HepG2 (cell line): ENCODE measurements around the gene VPS11. TPM values are rescaled to one million over a fixed set of nuclear protein-coding genes. Genes with fewer than 3 reads are reported as not detected.

Experiments used
- BHLHE40 ChIP-seq: IDR thresholded peaks from 2 replicates; pipeline ENCODE4 v1.6.1; 2011; ENCODE audit warnings: low read length, improper control_type of control experiment
- FOXJ3 ChIP-seq: sonication (generic); formaldehyde crosslinking; IDR thresholded peaks from 2 replicates; pipeline ENCODE4 v1.4.0; 2020; ENCODE audit warnings: missing genetic modification reagents, mild to moderate bottlenecking, borderline replicate concordance
- KLF6 ChIP-seq: IDR thresholded peaks from 2 replicates; pipeline ENCODE4 v1.8.0; 2016; ENCODE audit warnings: missing biosample characterization, missing genetic modification reagents
- MIXL1 ChIP-seq: IDR thresholded peaks from 2 replicates; pipeline ENCODE4 v1.6.1; 2016
- NCOA2 ChIP-seq: sonication (generic); formaldehyde crosslinking; IDR thresholded peaks from 2 replicates; pipeline ENCODE4 v1.8.0; 2022; ENCODE audit warnings: inconsistent platforms
- NFE2 ChIP-seq: sonication (generic); formaldehyde crosslinking; IDR thresholded peaks from 2 replicates; pipeline ENCODE4 v1.4.0; 2020; ENCODE audit warnings: missing genetic modification reagents
- ZBTB3 ChIP-seq: sonication (generic); formaldehyde crosslinking; IDR thresholded peaks from 2 replicates; pipeline ENCODE4 v1.4.0; 2020; ENCODE audit warnings: low read depth, mild to moderate bottlenecking, moderate library complexity, missing genetic modification reagents, borderline replicate concordance
- ZNF224 ChIP-seq: sonication (generic); formaldehyde crosslinking; IDR thresholded peaks from 2 replicates; pipeline ENCODE4 v1.5.0; 2020; ENCODE audit warnings: mild to moderate bottlenecking, missing genetic modification reagents
- ZNF235 ChIP-seq: sonication (generic); formaldehyde crosslinking; IDR thresholded peaks from 2 replicates; pipeline ENCODE4 v1.8.1; 2023; ENCODE audit warnings: mild to moderate bottlenecking, missing genetic modification reagents, borderline replicate concordance
- ZNF543 ChIP-seq: sonication (generic); formaldehyde crosslinking; IDR thresholded peaks from 2 replicates; pipeline ENCODE4 v1.4.0; 2020; ENCODE audit warnings: mild to moderate bottlenecking, missing genetic modification reagents
- ZNF547 ChIP-seq: sonication (generic); formaldehyde crosslinking; IDR thresholded peaks from 2 replicates; pipeline ENCODE4 v1.5.1; 2020; ENCODE audit warnings: mild to moderate bottlenecking, missing genetic modification reagents
- ZNF552 ChIP-seq: sonication (generic); formaldehyde crosslinking; IDR thresholded peaks from 2 replicates; pipeline ENCODE4 v1.9.0; 2022; ENCODE audit warnings: missing genetic modification reagents, mild to moderate bottlenecking, borderline replicate concordance
- ZNF567 ChIP-seq: sonication (generic); formaldehyde crosslinking; IDR thresholded peaks from 2 replicates; pipeline ENCODE4 v1.8.1; 2023; ENCODE audit warnings: mild to moderate bottlenecking, missing genetic modification reagents, borderline replicate concordance
- ZNF891 ChIP-seq: sonication (generic); formaldehyde crosslinking; IDR thresholded peaks from 2 replicates; pipeline ENCODE4 v1.5.0; 2020; ENCODE audit warnings: mild to moderate bottlenecking, missing genetic modification reagents
- polyA plus RNA-seq, 8 experiments: library from polyadenylated mRNA; depleted of rRNA in 3 of 8; stranded (reverse) in 7 of 8; unstranded in 1 of 8; fragments of >200 nt; fragmentation: Illumina TruSeq in 4 of 8; extraction: Trizol in 4 of 8; gene quantifications; 2 replicates each; pipeline versions ENCODE4 v1.2.1 to v1.2.3, GENCODE V29; 2011 to 2016; ENCODE audit warnings: low read depth in 4 of 8, missing spikeins in 1 of 8, mixed read lengths in 1 of 8; ENCODE audit not compliant: insufficient read depth in 1 of 8
- total RNA-seq, 5 experiments: library from RNA; depleted of rRNA; stranded (reverse); fragments of >200 nt; fragmentation: Illumina TruSeq; extraction: Trizol; gene quantifications; 2 replicates each; pipeline ENCODE4 v1.2.3, GENCODE V29; 2016; ENCODE audit warnings: low read depth in 1 of 5
- TF ChIP-seq, protein P1 (sequence below): IDR thresholded peaks from 2 replicates; pipeline ENCODE4 v1.6.1; 2012; ENCODE audit warnings: low read length, improper control_type of control experiment
- TF ChIP-seq, protein P2 (sequence below): sonication (generic); formaldehyde crosslinking; IDR thresholded peaks from 2 replicates; pipeline ENCODE4 v1.5.1; 2020; ENCODE audit warnings: missing genetic modification reagents, mild to moderate bottlenecking, borderline replicate concordance
- TF ChIP-seq, protein P3 (sequence below): sonication (generic); formaldehyde crosslinking; IDR thresholded peaks from 2 replicates; pipeline ENCODE4 v1.4.0; 2020; ENCODE audit warnings: low read depth, mild to moderate bottlenecking, missing genetic modification reagents
- TF ChIP-seq, protein P4 (sequence below): sonication (generic); formaldehyde crosslinking; IDR thresholded peaks from 2 replicates; pipeline ENCODE4 v1.4.0; 2020; ENCODE audit warnings: missing genetic modification reagents

The VPS11 gene
- total and polyA plus RNA-seq, 2 of the 13 experiments (the other 11 are each of a cell fraction or from before 2014, with no cell fraction given): 13.7 to 21.6 TPM

DNA sequence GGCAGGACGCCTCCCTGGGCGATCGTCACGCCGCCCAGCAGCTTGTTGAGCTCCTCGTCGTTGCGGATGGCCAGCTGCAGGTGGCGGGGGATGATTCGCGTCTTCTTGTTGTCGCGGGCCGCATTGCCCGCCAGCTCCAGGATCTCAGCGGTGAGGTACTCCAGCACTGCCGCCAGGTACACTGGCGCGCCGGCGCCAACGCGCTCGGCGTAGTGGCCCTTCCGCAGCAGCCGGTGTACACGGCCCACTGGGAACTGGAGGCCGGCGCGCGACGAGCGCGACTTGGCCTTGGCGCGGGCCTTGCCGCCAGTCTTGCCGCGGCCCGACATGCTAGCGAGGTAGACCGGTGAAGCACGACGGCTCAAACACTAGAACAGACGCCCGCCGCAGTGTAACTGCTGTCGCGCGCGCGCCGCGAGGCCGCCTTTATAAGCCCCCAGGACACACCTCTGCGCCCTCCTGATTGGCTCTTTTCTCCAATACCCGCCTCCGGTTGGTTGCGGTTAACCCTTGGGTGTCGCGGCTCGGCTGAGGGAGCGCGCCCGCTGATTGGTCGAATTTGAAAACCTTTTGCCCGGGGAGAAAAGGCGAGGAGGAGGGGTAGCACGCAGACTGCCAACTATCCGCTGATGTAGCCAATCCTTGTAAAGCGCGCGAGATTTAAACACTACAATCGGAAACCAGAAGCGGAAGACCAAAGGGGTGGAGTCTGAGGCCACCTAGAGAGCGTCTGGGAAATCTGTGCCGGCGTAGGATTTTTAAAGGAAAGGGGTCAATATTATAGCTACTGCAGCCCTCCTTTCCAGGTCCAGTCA lies 27.7 kb downstream of the VPS11 start (continued):
- TF ChIP-seq, protein P1, sequence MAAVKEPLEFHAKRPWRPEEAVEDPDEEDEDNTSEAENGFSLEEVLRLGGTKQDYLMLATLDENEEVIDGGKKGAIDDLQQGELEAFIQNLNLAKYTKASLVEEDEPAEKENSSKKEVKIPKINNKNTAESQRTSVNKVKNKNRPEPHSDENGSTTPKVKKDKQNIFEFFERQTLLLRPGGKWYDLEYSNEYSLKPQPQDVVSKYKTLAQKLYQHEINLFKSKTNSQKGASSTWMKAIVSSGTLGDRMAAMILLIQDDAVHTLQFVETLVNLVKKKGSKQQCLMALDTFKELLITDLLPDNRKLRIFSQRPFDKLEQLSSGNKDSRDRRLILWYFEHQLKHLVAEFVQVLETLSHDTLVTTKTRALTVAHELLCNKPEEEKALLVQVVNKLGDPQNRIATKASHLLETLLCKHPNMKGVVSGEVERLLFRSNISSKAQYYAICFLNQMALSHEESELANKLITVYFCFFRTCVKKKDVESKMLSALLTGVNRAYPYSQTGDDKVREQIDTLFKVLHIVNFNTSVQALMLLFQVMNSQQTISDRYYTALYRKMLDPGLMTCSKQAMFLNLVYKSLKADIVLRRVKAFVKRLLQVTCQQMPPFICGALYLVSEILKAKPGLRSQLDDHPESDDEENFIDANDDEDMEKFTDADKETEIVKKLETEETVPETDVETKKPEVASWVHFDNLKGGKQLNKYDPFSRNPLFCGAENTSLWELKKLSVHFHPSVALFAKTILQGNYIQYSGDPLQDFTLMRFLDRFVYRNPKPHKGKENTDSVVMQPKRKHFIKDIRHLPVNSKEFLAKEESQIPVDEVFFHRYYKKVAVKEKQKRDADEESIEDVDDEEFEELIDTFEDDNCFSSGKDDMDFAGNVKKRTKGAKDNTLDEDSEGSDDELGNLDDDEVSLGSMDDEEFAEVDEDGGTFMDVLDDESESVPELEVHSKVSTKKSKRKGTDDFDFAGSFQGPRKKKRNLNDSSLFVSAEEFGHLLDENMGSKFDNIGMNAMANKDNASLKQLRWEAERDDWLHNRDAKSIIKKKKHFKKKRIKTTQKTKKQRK: no peak
- 0 out of 2 replicates have a peak, but pooled peaks have one; percentile 90 for TF ChIP-seq ZNF567 (CRISPR knock-in tag)
- TF ChIP-seq NCOA2: peak; percentile 34; the same call in 1 of the 2 replicates
- no peak for TF ChIP-seq ZNF543
- TF ChIP-seq, protein P2, sequence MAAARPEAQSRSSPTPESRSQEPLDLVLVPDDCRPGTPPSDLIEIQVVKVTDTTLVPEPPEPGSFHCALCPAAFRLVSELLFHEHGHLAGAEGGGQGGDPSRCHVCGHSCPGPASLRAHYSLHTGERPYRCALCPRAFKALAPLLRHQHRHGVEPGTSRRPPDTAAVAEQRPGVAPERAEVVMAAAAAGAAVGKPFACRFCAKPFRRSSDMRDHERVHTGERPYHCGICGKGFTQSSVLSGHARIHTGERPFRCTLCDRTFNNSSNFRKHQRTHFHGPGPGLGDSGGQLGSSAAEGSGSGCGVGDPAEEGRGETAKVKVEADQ (CRISPR knock-in tag): peak; percentile 95
- peak; percentile 23; the same call in 1 of the 2 replicates for TF ChIP-seq FOXJ3 (CRISPR knock-in tag)
- TF ChIP-seq BHLHE40: no peak
- TF ChIP-seq ZNF552 (CRISPR knock-in tag): peak; percentile 81
- TF ChIP-seq ZBTB3: peak; percentile 63; the same call in 1 of the 2 replicates
- peak; percentile 86 for TF ChIP-seq ZNF547 (CRISPR knock-in tag)
- TF ChIP-seq ZNF224 (CRISPR knock-in tag): peak; percentile 95; the same call in 1 of the 2 replicates
- TF ChIP-seq, protein P3, sequence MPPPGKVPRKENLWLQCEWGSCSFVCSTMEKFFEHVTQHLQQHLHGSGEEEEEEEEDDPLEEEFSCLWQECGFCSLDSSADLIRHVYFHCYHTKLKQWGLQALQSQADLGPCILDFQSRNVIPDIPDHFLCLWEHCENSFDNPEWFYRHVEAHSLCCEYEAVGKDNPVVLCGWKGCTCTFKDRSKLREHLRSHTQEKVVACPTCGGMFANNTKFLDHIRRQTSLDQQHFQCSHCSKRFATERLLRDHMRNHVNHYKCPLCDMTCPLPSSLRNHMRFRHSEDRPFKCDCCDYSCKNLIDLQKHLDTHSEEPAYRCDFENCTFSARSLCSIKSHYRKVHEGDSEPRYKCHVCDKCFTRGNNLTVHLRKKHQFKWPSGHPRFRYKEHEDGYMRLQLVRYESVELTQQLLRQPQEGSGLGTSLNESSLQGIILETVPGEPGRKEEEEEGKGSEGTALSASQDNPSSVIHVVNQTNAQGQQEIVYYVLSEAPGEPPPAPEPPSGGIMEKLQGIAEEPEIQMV (CRISPR knock-in tag): peak; percentile 68
- TF ChIP-seq KLF6 (CRISPR knock-in tag): peak; percentile 83
- no peak for TF ChIP-seq NFE2
- TF ChIP-seq ZNF235 (CRISPR knock-in tag): no peak
- TF ChIP-seq MIXL1: no peak
- TF ChIP-seq ZNF891 (CRISPR knock-in tag): peak; percentile 98
- TF ChIP-seq, protein P4, sequence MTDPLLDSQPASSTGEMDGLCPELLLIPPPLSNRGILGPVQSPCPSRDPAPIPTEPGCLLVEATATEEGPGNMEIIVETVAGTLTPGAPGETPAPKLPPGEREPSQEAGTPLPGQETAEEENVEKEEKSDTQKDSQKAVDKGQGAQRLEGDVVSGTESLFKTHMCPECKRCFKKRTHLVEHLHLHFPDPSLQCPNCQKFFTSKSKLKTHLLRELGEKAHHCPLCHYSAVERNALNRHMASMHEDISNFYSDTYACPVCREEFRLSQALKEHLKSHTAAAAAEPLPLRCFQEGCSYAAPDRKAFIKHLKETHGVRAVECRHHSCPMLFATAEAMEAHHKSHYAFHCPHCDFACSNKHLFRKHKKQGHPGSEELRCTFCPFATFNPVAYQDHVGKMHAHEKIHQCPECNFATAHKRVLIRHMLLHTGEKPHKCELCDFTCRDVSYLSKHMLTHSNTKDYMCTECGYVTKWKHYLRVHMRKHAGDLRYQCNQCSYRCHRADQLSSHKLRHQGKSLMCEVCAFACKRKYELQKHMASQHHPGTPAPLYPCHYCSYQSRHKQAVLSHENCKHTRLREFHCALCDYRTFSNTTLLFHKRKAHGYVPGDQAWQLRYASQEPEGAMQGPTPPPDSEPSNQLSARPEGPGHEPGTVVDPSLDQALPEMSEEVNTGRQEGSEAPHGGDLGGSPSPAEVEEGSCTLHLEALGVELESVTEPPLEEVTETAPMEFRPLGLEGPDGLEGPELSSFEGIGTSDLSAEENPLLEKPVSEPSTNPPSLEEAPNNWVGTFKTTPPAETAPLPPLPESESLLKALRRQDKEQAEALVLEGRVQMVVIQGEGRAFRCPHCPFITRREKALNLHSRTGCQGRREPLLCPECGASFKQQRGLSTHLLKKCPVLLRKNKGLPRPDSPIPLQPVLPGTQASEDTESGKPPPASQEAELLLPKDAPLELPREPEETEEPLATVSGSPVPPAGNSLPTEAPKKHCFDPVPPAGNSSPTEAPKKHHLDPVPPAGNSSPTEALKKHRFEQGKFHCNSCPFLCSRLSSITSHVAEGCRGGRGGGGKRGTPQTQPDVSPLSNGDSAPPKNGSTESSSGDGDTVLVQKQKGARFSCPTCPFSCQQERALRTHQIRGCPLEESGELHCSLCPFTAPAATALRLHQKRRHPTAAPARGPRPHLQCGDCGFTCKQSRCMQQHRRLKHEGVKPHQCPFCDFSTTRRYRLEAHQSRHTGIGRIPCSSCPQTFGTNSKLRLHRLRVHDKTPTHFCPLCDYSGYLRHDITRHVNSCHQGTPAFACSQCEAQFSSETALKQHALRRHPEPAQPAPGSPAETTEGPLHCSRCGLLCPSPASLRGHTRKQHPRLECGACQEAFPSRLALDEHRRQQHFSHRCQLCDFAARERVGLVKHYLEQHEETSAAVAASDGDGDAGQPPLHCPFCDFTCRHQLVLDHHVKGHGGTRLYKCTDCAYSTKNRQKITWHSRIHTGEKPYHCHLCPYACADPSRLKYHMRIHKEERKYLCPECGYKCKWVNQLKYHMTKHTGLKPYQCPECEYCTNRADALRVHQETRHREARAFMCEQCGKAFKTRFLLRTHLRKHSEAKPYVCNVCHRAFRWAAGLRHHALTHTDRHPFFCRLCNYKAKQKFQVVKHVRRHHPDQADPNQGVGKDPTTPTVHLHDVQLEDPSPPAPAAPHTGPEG (CRISPR knock-in tag): peak; percentile 88
